Endothelial cell of umbilical vein (primary cell): ENCODE measurements around the gene OGFRL1. TPM values are rescaled to one million over a fixed set of nuclear protein-coding genes. Genes with fewer than 3 reads are reported as not detected.

Experiments used
- BruUV-seq: library from RNA; stranded (reverse); fragments of 400-500 nt; replicated peaks from 2 replicates; lab custom pipeline; 2021; lab: Mats Ljungman, UMichigan
- CTCF ChIA-PET: fragments of 300-600, 350-600 bp; sonication (Branson Sonifier 250); formaldehyde crosslinking; loops from one replicate; lab custom pipeline; 2021; ENCODE audit warnings: antibody characterized with exemption, inconsistent platforms; lab: Charles Lee
- POLR2A ChIA-PET: fragments of 300-600, 350-600 bp; sonication (Branson Sonifier 250); formaldehyde crosslinking; loops from one replicate; lab custom pipeline; 2021; ENCODE audit warnings: antibody characterized with exemption, inconsistent platforms; lab: Charles Lee
- DNase-seq: peaks from one replicate; pipeline ENCODE4 v3.0.0-alpha.2; 2011; ENCODE audit warnings: low read depth, low spot score
- FAIRE-seq: peaks from 2 replicates; lab custom pipeline; 2011; peaks lifted over from hg19 to GRCh38; lab: Jason Lieb, UNC
- H2AFZ ChIP-seq: 2 replicates; pipeline ENCODE4 v1.6.0; 2012; ENCODE audit warnings: low read depth, low read length, control low read depth, inconsistent platforms
- H3K27ac ChIP-seq: 2 replicates; pipeline ENCODE4 v1.5.1; 2011; ENCODE audit warnings: low read depth, mild to moderate bottlenecking, control low read depth, low read length, moderate library complexity; ENCODE audit not compliant: insufficient read depth
- H3K27me3 ChIP-seq, 2 experiments: 2 replicates each; pipeline versions ENCODE4 v1.6.0 to v1.6.1; 2011; ENCODE audit warnings: low read length in 2 of 2, mixed read lengths in 1 of 2; ENCODE audit not compliant: control insufficient read depth in 2 of 2, insufficient read depth in 2 of 2
- H3K36me3 ChIP-seq, 2 experiments: 2 replicates in 1 of 2; 3 replicates in 1 of 2; pipeline ENCODE4 v1.5.1; 2011; ENCODE audit warnings: low read length in 2 of 2, mild to moderate bottlenecking in 1 of 2, moderate library complexity in 1 of 2; ENCODE audit not compliant: control insufficient read depth in 2 of 2, insufficient read depth in 2 of 2; ENCODE audit errors: extremely low read depth in 1 of 2
- H3K4me1 ChIP-seq: 3 replicates; pipeline ENCODE4 v1.5.1; 2011; ENCODE audit warnings: mild to moderate bottlenecking, low read length; ENCODE audit not compliant: control insufficient read depth, insufficient read depth; ENCODE audit errors: extremely low read depth
- H3K4me2 ChIP-seq: 2 replicates; pipeline ENCODE4 v1.6.1; 2011; ENCODE audit warnings: low read length, control low read depth, mixed read lengths; ENCODE audit not compliant: insufficient read depth
- H3K4me3 ChIP-seq, 3 experiments: fragments of 200-600 bp in 1 of 3; sonication (generic), shearing (Covaris generic) in 1 of 3; replicated peaks in 1 of 3; 2 replicates each; pipeline ENCODE4 v1.5.1; 2011 to 2016; ENCODE audit warnings: control low read depth in 3 of 3, low read length in 3 of 3, mild to moderate bottlenecking in 2 of 3, inconsistent platforms in 1 of 3, low read depth in 1 of 3, moderate library complexity in 1 of 3; ENCODE audit not compliant: insufficient read depth in 1 of 3
- H3K79me2 ChIP-seq: 2 replicates; pipeline ENCODE4 v1.6.0; 2012; ENCODE audit warnings: low read length, inconsistent platforms; ENCODE audit not compliant: control insufficient read depth, insufficient read depth
- H3K9ac ChIP-seq: replicated peaks from 2 replicates; pipeline ENCODE3; 2011; ENCODE audit warnings: low read length, control low read depth; ENCODE audit not compliant: insufficient read depth; ENCODE audit errors: extremely low read depth
- H3K9me1 ChIP-seq: replicated peaks from 3 replicates; pipeline ENCODE4 v1.6.0; 2011; ENCODE audit warnings: mild to moderate bottlenecking, low read length; ENCODE audit not compliant: control insufficient read depth, insufficient read depth; ENCODE audit errors: extremely low read depth
- H3K9me3 ChIP-seq: replicated peaks from 2 replicates; pipeline ENCODE4 v1.5.1; 2012; ENCODE audit warnings: low read length, inconsistent platforms; ENCODE audit not compliant: control insufficient read depth, insufficient read depth
- H4K20me1 ChIP-seq: replicated peaks from 2 replicates; pipeline ENCODE3; 2011; ENCODE audit warnings: mild to moderate bottlenecking, low read length; ENCODE audit not compliant: control insufficient read depth, insufficient read depth; ENCODE audit errors: extremely low read depth
- EZH2 ChIP-seq: IDR thresholded peaks from 2 replicates; pipeline ENCODE4 v1.6.1; 2012; ENCODE audit warnings: borderline replicate concordance, low read depth, mild to moderate bottlenecking, moderate library complexity, low read length, inconsistent platforms; ENCODE audit not compliant: severe bottlenecking
- FOS ChIP-seq: IDR thresholded peaks from 2 replicates; pipeline ENCODE4 v1.6.1; 2011; ENCODE audit warnings: mild to moderate bottlenecking, low read length, moderate library complexity, borderline replicate concordance; ENCODE audit not compliant: insufficient read depth
- GATA2 ChIP-seq: IDR thresholded peaks from 2 replicates; pipeline ENCODE4 v1.7.0; 2011; ENCODE audit warnings: low read depth, mild to moderate bottlenecking, moderate library complexity, mixed read lengths, low read length; ENCODE audit not compliant: insufficient read length, insufficient read depth
- JUN ChIP-seq: IDR thresholded peaks from 2 replicates; pipeline ENCODE4 v1.6.1; 2011; ENCODE audit warnings: borderline replicate concordance, low read depth; ENCODE audit not compliant: insufficient read length, insufficient read depth
- MYC ChIP-seq: IDR thresholded peaks from one replicate; pipeline ENCODE4 v1.6.1; 2011; ENCODE audit warnings: mild to moderate bottlenecking, low read depth, low read length
- POLR2A ChIP-seq: IDR thresholded peaks from 2 replicates; pipeline ENCODE4 v1.6.1; 2012; ENCODE audit warnings: low read depth, mild to moderate bottlenecking, control low read depth, low read length
- POLR2AphosphoS5 ChIP-seq: IDR thresholded peaks from 2 replicates; pipeline ENCODE4 v1.6.1; 2012; ENCODE audit warnings: low read depth, mild to moderate bottlenecking, control low read depth, low read length, moderate library complexity; ENCODE audit not compliant: insufficient read depth
- dilution Hi-C: fragments of 300-500 bp; cut with MboI; formaldehyde crosslinking; loops from one replicate; pipeline ENCODE4 v1.15.0; 2019; ENCODE audit warnings: low sequenced_read_pairs; ENCODE audit not compliant: extremely low pct_ligation_motif_present
- intact Hi-C: fragments of 100-400 bp; cut with micrococcal nuclease; formaldehyde crosslinking; loops from one replicate; pipeline ENCODE4 v1.10.0; 2022
- polyA plus RNA-seq, 4 experiments: library from polyadenylated mRNA; depleted of rRNA in 3 of 4; stranded (reverse) in 3 of 4; unstranded in 1 of 4; fragments of >200 nt; gene quantifications; 2 replicates each; pipeline versions ENCODE4 v1.2.1 to v1.2.3, GENCODE V29; 2011 to 2012; ENCODE audit warnings: missing spikeins in 1 of 4
- total RNA-seq: library from RNA; stranded (reverse); gene quantifications from 2 replicates; pipeline ENCODE4 v1.2.3, GENCODE V29; 2021
- TF ChIP-seq, protein P1 (sequence below), 2 donors: IDR thresholded peaks; 1 replicate in 1 of 2; 2 replicates in 1 of 2; pipeline ENCODE4 v1.5.1; 2011; ENCODE audit warnings: low read length in 2 of 2, mild to moderate bottlenecking in 2 of 2, moderate library complexity in 2 of 2, control low read depth in 1 of 2, inconsistent platforms in 1 of 2, low read depth in 1 of 2; ENCODE audit not compliant: insufficient read depth in 1 of 2; ENCODE audit errors: extremely low read depth in 1 of 2
- TF ChIP-seq, protein P2 (sequence below): IDR thresholded peaks from 2 replicates; pipeline ENCODE4 v1.6.1; 2011; ENCODE audit not compliant: insufficient read depth, insufficient read length

The OGFRL1 gene
- total and polyA plus RNA-seq, 2 donors (not counting 3 experiments of a cell fraction or from before 2014, with no cell fraction given): 3.4 to 19.4 TPM

DNA sequence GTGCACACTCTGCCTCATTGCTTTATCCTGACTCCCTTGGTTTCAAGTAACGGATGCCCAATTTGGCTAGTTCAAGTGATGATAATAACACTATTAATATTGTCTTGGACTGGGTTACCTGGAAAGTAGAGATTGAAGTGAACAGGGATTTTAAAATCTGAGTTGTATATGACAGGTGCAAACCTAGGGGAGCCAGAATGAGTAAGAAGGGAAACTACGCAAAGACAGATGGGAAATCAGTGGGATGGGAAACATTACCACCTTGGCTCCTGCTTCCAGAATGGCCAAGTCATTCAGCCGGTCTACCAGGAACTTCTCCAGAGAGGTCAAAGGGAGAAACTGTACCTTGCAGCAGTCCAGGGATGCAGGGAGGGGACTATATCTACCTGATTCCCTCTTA, 41.9 kb downstream of the OGFRL1 start:
- H3K27me3 ChIP-seq: no peaks in the 10 kb centered on the region
- H3K9ac ChIP-seq: no peak overlapping the region
- H2AFZ ChIP-seq: no peak overlapping the region
- TF ChIP-seq JUN: no peak
- TF ChIP-seq POLR2A: no peak
- no peak for TF ChIP-seq POLR2AphosphoS5
- TF ChIP-seq, protein P1, sequence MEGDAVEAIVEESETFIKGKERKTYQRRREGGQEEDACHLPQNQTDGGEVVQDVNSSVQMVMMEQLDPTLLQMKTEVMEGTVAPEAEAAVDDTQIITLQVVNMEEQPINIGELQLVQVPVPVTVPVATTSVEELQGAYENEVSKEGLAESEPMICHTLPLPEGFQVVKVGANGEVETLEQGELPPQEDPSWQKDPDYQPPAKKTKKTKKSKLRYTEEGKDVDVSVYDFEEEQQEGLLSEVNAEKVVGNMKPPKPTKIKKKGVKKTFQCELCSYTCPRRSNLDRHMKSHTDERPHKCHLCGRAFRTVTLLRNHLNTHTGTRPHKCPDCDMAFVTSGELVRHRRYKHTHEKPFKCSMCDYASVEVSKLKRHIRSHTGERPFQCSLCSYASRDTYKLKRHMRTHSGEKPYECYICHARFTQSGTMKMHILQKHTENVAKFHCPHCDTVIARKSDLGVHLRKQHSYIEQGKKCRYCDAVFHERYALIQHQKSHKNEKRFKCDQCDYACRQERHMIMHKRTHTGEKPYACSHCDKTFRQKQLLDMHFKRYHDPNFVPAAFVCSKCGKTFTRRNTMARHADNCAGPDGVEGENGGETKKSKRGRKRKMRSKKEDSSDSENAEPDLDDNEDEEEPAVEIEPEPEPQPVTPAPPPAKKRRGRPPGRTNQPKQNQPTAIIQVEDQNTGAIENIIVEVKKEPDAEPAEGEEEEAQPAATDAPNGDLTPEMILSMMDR (IDR thresholded peaks at IDR 0.05; ENCODE audit: extremely low read depth in 1 of 2, insufficient read depth in 1 of 2, low read depth in 1 of 2, low read length in 2 of 2): no peak
- TF ChIP-seq, protein P2, sequence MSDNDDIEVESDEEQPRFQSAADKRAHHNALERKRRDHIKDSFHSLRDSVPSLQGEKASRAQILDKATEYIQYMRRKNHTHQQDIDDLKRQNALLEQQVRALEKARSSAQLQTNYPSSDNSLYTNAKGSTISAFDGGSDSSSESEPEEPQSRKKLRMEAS: no peak
- TF ChIP-seq EZH2: no peak
- TF ChIP-seq GATA2: no peak
- no peak for TF ChIP-seq FOS
- TF ChIP-seq MYC: no peak
- peaks cover 2% of the 10 kb centered on the region for H3K4me1 ChIP-seq
- dilution Hi-C loops: no loop called here
- H3K79me2 ChIP-seq: no peaks in the 10 kb centered on the region
- ChIA-PET CTCF (no interaction called here), POLR2A (no interaction called here)
- no peak overlapping the region for H3K4me2 ChIP-seq
- H3K27ac ChIP-seq: no peak overlapping the region
- H3K9me1 ChIP-seq: no peaks in the 10 kb centered on the region
- no peak for FAIRE-seq
- no peak overlapping the region for H3K4me3 ChIP-seq
- no peaks in the 10 kb centered on the region for H4K20me1 ChIP-seq
- no TSS peak for BruUV-seq
- no peak for DNase-seq
- no peaks in the 10 kb centered on the region for H3K36me3 ChIP-seq
- intact Hi-C loops: no loop called here
- H3K9me3 ChIP-seq: no peaks in the 10 kb centered on the region
